Right atrium auricular region (tissue), 2 donors: ENCODE results near the gene ABCC12. TPM values are rescaled to one million over a fixed set of nuclear protein-coding genes. Genes with fewer than 3 reads are reported as not detected.
"Not testable (repeated sequence)": the region's sequence is repeated elsewhere in the genome, so short reads cannot be mapped to it uniquely, and the experiment has no call there.

ENCODE experiments used
- DNase-seq: peaks from one replicate; pipeline ENCODE4 v3.0.0-alpha.2; 2019; ENCODE audit warnings: low spot score
- H3K27ac ChIP-seq, 2 donors: fragments of 200-600 bp; sonication (generic); 1 replicate in 1 of 2; 2 replicates in 1 of 2; pipeline ENCODE4 v1.5.1; 2016 to 2019
- H3K27me3 ChIP-seq, 2 donors: fragments of 200-600 bp; sonication (generic); one replicate each; pipeline versions ENCODE4 v1.5.1 to v1.6.0; 2017 to 2019
- H3K36me3 ChIP-seq: fragments of 200-600 bp; sonication (generic); one replicate; pipeline ENCODE4 v1.5.1; 2016
- H3K4me1 ChIP-seq, 2 donors: fragments of 200-600 bp; sonication (generic); one replicate each; pipeline versions ENCODE4 v1.5.1 to v1.6.0; 2017 to 2019
- H3K4me3 ChIP-seq, 2 donors: fragments of 200-600 bp; sonication (generic); 1 replicate in 1 of 2; 2 replicates in 1 of 2; pipeline ENCODE4 v1.5.1; 2017 to 2019; ENCODE audit warnings: mild to moderate bottlenecking in 1 of 2, moderate library complexity in 1 of 2
- H3K9me3 ChIP-seq, 2 donors: fragments of 200-600 bp; sonication (generic); one replicate each; pipeline ENCODE4 v1.5.1; 2019
- total RNA-seq, 2 donors: library from RNA; depleted of rRNA; stranded (reverse); fragments of >200 nt; gene quantifications; one replicate each; pipeline ENCODE4 v1.1.0, GENCODE V29; 2016
- TF ChIP-seq, protein P1 (sequence below), 2 donors: fragments of 200-600 bp; sonication (generic); IDR thresholded peaks; one replicate each; pipeline ENCODE4 v1.5.1; 2019; ENCODE audit warnings: antibody characterized with exemption in 2 of 2

ABCC12 gene
- total RNA-seq, 2 donors from 2014 or later: not detected

GRCh38 chr16:48169896-48170295 lies 14.1 kb upstream of the ABCC12 start:
- H3K27ac ChIP-seq: no peak overlapping the region
- DNase-seq: no peak
- peaks cover 0 to 2% of the 10 kb centered on the region in 2 donors for H3K4me1 ChIP-seq
- no peaks in the 10 kb centered on the region for H3K36me3 ChIP-seq
- H3K4me3 ChIP-seq: no peak overlapping the region
- H3K27me3 ChIP-seq: no peaks in the 10 kb centered on the region
- H3K9me3 ChIP-seq: no peaks in the 10 kb centered on the region
- TF ChIP-seq, protein P1, sequence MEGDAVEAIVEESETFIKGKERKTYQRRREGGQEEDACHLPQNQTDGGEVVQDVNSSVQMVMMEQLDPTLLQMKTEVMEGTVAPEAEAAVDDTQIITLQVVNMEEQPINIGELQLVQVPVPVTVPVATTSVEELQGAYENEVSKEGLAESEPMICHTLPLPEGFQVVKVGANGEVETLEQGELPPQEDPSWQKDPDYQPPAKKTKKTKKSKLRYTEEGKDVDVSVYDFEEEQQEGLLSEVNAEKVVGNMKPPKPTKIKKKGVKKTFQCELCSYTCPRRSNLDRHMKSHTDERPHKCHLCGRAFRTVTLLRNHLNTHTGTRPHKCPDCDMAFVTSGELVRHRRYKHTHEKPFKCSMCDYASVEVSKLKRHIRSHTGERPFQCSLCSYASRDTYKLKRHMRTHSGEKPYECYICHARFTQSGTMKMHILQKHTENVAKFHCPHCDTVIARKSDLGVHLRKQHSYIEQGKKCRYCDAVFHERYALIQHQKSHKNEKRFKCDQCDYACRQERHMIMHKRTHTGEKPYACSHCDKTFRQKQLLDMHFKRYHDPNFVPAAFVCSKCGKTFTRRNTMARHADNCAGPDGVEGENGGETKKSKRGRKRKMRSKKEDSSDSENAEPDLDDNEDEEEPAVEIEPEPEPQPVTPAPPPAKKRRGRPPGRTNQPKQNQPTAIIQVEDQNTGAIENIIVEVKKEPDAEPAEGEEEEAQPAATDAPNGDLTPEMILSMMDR (IDR thresholded peaks at IDR 0.05): no peak

- Histone ChIP-seq H3K9me3 (no peaks in the 10 kb centered on the region), H3K4me3 (no peak overlapping the region), H3K36me3 (no peaks in the 10 kb centered on the region), H3K27ac (no peak overlapping the region), H3K27me3 (no peaks in the 10 kb centered on the region), H3K4me1 (peaks cover 0 to 8% of the 10 kb centered on the region in 2 donors)
- no peak for DNase-seq
- TF ChIP-seq, protein P1 (IDR thresholded peaks at IDR 0.05): no peak
Observed at GRCh38 chr16:48168075-48168474, 12.3 kb upstream of the ABCC12 start.

DNA sequence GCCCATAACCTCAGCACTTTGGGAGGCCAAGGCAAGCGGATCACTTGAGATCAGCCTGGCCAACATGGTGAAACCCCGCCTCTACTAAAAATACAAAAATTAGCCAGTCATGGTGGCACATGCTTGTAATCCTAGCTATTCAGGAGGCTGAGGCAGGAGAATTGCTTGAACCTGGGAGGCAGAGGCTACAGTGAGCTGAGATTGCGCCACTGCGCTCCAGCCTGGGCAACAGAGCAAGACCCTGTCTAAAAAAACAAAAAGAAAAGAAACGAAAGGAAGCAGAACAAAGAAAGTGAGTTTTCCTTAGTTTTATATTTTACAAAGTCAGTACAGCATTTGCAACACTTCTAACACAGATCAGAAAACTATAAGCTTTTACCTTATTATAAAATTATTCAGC lies 10.8 kb upstream of the ABCC12 start:
- not testable (repeated sequence) for H3K4me1 ChIP-seq, H3K9me3 ChIP-seq, H3K27me3 ChIP-seq, H3K4me3 ChIP-seq, H3K27ac ChIP-seq, H3K36me3 ChIP-seq, DNase-seq

DNA sequence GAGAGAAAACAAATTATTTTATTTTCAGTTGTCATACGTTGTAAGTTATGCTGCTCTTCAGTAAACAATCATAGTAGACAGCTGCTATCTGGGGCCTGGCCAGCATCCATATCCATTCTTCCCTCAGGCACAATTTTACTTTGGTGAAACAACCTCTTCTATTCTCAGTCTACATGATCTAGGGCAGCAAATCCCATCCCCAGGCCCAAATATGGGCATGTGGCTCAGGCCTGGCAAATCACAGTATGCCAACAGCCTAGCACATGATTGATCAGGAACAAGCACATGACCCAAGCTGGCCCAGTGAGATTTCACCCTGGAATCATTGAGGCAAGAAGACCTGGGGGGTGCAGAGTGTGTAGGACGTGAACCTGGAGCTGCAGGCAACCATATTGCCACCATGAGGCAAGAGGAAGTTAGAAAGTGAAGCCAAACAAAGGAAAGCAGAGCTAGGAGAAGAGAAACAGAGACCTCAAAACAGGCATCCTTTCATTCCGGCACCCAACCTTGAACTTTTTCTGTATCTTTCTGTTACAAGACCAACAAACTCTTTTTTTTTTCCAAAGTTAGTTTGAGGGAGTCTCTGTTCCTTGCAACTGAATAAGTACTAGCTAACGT lies 10.3 kb upstream of the ABCC12 start:
- no peak for DNase-seq
- Histone ChIP-seq H3K27ac (no peak overlapping the region), H3K27me3 (no peaks in the 10 kb centered on the region), H3K4me3 (no peak overlapping the region), H3K4me1 (peaks cover 0 to 8% of the 10 kb centered on the region in 2 donors), H3K9me3 (no peaks in the 10 kb centered on the region), H3K36me3 (no peaks in the 10 kb centered on the region)
- TF ChIP-seq, protein P1 (IDR thresholded peaks at IDR 0.05): no peak

DNA sequence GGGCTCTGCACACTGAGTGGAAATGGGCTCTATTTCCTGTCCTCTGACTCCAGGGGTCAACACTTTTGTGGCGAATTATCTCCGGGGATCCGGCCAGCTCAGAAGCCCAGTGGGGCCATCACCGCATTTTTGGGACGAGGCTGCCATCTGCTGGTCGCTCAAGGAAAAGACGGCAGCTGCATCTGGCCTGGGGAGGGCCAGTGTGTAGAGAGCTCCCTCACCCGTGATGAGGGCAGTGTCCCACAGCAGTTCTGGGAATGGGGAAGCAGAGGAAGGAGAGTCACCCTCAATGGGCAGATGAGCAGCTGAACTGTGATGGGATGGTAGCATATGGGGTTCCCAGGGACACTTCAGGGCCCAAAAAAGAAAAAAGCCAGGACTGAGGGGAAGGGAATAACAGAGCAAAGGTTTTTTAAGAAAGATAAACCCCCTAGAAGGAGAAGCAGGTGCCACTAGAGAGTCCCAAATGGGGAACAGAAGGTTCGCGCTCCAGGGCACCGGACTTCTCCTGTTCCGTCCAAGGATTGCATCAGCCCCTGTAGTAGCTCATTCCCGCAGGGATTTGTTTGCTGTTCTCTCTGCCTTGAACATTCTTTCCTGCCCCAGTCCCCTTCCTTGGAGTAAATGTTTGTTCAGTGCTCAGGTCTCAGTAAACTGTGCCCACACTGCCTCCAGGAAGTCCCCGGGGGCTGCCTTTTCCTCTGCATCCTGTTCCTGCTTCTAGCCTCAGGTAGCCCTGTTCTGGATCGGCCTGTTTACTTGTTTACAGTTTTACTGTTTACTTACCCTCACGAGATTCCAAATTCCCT lies 9.3 kb upstream of the ABCC12 start:
- Histone ChIP-seq H3K9me3 (no peaks in the 10 kb centered on the region), H3K36me3 (no peaks in the 10 kb centered on the region), H3K27ac (no peak overlapping the region), H3K4me1 (peaks cover 0 to 8% of the 10 kb centered on the region in 2 donors), H3K4me3 (no peak overlapping the region), H3K27me3 (no peaks in the 10 kb centered on the region)
- peak; percentile 82 for DNase-seq
- TF ChIP-seq, protein P1 (IDR thresholded peaks at IDR 0.05): peak; percentile 71 to 90

DNA sequence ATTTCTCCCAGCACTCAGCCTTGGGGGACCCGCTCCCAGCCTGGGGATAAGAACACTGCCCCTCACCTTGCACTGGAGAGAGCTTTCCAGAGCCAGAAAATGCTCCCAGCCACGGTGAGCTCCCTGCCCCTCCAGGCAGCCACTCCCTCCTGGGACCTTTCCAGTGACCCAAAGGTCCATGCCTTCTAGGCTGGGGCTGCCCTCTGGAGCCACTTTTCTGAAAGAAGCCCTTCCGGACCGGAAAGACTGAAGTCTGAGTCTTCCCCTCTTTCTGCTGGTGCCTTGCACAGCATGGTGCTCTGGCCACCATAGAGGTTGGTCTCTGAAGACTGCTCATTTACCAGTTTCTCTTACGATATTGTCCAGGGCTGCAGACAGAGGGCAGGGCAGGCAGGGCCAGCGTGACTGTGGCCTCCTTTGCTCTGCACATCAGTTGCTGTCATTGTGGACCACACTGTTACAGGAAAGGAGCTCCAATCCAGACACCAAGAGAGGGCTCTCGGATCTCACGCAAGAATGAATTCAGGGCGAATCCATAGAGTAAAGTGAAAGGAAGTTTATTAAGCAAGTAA lies 7.1 kb upstream of the ABCC12 start:
- DNase-seq: no peak
- Histone ChIP-seq H3K4me3 (no peak overlapping the region), H3K27ac (no peak overlapping the region), H3K27me3 (no peaks in the 10 kb centered on the region), H3K4me1 (peaks cover 0 to 8% of the 10 kb centered on the region in 2 donors), H3K36me3 (no peaks in the 10 kb centered on the region), H3K9me3 (no peaks in the 10 kb centered on the region)
- TF ChIP-seq, protein P1 (IDR thresholded peaks at IDR 0.05): no peak
